C4-2B (cell line): Measurements from ENCODE around the gene USH2A.

Source experiments
- ZFX ChIP-seq: fragments of 450-650 bp; IDR thresholded peaks from 2 replicates; pipeline ENCODE4 v1.6.1; 2017
- TF ChIP-seq, protein P1 (sequence below): fragments of 450-650 bp; conservative IDR thresholded peaks from 2 replicates; pipeline ENCODE4 v1.5.1; 2017; ENCODE audit warnings: mild to moderate bottlenecking

DNA sequence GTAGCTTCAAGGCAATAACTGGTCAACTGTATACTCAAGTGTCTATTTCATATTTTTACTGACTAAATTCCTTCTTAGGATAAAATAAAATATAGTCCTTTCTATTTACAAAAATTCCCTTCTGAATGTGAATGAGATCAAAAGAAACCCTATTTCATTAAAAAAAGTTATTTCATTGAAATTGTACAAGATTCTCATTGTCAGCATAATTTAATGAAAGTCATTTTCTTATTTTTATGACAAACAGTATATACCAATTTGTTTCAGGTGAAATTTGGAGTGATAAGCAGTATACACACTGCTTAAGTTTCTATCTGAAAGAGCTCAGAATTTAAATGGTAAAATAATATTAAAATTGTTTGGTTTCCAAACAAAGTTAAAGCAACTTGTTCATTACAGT, 269.2 kb downstream of the USH2A start:
- TF ChIP-seq, protein P1, sequence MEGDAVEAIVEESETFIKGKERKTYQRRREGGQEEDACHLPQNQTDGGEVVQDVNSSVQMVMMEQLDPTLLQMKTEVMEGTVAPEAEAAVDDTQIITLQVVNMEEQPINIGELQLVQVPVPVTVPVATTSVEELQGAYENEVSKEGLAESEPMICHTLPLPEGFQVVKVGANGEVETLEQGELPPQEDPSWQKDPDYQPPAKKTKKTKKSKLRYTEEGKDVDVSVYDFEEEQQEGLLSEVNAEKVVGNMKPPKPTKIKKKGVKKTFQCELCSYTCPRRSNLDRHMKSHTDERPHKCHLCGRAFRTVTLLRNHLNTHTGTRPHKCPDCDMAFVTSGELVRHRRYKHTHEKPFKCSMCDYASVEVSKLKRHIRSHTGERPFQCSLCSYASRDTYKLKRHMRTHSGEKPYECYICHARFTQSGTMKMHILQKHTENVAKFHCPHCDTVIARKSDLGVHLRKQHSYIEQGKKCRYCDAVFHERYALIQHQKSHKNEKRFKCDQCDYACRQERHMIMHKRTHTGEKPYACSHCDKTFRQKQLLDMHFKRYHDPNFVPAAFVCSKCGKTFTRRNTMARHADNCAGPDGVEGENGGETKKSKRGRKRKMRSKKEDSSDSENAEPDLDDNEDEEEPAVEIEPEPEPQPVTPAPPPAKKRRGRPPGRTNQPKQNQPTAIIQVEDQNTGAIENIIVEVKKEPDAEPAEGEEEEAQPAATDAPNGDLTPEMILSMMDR, result no peak
- TF ChIP-seq ZFX, result no peak
